Measurements from ENCODE around the gene CRPPA.

DNA sequence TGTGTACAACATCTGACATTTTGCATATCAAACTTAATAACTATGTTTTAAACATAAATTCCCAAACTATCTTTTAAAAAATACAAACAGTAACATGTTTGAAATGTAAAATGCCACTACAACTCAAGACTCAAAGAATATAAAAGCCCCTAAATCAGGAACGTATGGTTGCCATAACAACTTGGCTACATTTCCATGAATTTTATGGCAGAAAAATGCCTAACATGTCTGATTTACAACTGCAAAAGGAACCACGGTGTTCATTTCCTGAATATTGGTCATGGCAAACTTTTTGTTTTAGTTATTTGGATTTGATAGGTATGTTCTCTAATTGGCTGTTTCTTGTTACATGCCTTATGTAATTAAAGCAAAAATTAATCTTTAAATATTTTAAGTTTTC, 42.2 kb upstream of the CRPPA start:
- no peak for TF ChIP-seq EZH2 (IDR thresholded peaks at IDR 0.05; ENCODE audit: borderline replicate concordance, low read depth, low read length, severe bottlenecking)
- TF ChIP-seq, protein P1, sequence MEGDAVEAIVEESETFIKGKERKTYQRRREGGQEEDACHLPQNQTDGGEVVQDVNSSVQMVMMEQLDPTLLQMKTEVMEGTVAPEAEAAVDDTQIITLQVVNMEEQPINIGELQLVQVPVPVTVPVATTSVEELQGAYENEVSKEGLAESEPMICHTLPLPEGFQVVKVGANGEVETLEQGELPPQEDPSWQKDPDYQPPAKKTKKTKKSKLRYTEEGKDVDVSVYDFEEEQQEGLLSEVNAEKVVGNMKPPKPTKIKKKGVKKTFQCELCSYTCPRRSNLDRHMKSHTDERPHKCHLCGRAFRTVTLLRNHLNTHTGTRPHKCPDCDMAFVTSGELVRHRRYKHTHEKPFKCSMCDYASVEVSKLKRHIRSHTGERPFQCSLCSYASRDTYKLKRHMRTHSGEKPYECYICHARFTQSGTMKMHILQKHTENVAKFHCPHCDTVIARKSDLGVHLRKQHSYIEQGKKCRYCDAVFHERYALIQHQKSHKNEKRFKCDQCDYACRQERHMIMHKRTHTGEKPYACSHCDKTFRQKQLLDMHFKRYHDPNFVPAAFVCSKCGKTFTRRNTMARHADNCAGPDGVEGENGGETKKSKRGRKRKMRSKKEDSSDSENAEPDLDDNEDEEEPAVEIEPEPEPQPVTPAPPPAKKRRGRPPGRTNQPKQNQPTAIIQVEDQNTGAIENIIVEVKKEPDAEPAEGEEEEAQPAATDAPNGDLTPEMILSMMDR (IDR thresholded peaks at IDR 0.05; ENCODE audit: borderline replicate concordance, extremely low read depth, low read length, poor library complexity, severe bottlenecking), result no peak

All from DND-41 (cell line).